HG02623 (cell line): ENCODE data around the gene CD274.
A peak's percentile ranks its signal among the peaks of the same experiment; 100 is the strongest.
"Not testable (repeated sequence)": the region's sequence is repeated elsewhere in the genome, so short reads cannot be mapped to it uniquely, and the experiment has no call there.

Experiments used
- ATAC-seq: cut with Tn5 transposase; IDR thresholded peaks from one replicate; pipeline ENCODE4 v1.9.1; 2021; ENCODE audit warnings: moderate library complexity; ENCODE audit not compliant: unreplicated experiment

The CD274 gene

DNA sequence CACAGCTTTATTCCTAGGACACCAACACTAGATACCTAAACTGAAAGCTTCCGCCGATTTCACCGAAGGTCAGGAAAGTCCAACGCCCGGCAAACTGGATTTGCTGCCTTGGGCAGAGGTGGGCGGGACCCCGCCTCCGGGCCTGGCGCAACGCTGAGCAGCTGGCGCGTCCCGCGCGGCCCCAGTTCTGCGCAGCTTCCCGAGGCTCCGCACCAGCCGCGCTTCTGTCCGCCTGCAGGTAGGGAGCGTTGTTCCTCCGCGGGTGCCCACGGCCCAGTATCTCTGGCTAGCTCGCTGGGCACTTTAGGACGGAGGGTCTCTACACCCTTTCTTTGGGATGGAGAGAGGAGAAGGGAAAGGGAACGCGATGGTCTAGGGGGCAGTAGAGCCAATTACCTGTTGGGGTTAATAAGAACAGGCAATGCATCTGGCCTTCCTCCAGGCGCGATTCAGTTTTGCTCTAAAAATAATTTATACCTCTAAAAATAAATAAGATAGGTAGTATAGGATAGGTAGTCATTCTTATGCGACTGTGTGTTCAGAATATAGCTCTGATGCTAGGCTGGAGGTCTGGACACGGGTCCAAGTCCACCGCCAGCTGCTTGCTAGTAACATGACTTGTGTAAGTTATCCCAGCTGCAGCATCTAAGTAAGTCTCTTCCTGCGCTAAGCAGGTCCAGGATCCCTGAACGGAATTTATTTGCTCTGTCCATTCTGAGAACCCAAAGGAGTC is at the start of gene CD274:
TSS of gene CD274 (plus strand) at position 184 of the 733 bp plus-strand sequence. CDS start 5,572 bp downstream, outside the sequence.
- peak; percentile 62 for ATAC-seq

- no peak for ATAC-seq
Observed at GRCh38 chr9:5402217-5402616, 48.1 kb upstream of the CD274 start.

GRCh38 chr9:5408596-5408995 is 41.7 kb upstream of the CD274 start:
- no peak for ATAC-seq

DNA sequence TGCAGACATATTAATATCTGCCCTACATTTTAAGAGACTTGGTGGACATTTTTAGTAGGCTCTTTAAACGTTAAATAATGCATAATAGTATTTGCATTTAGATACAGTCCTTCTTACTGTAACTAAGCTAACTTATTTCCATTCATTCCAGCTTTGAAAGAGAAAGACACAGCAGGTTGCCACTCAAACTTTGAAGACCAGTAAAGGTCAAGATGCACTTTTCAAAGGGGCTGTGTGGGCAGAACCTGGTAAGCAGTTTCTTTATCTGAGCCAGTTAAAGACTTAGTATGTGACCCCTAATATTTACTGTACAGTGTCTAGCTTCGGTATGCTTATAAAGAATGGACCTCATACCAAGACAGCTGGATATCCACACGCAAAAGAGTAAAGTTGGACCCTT is 33.4 kb upstream of the CD274 start:
- no peak for ATAC-seq

- ATAC-seq: no peak
Observed at GRCh38 chr9:5418481-5418880, 31.9 kb upstream of the CD274 start.

GRCh38 chr9:5419987-5420386 is 30.4 kb upstream of the CD274 start:
- ATAC-seq: no peak

DNA sequence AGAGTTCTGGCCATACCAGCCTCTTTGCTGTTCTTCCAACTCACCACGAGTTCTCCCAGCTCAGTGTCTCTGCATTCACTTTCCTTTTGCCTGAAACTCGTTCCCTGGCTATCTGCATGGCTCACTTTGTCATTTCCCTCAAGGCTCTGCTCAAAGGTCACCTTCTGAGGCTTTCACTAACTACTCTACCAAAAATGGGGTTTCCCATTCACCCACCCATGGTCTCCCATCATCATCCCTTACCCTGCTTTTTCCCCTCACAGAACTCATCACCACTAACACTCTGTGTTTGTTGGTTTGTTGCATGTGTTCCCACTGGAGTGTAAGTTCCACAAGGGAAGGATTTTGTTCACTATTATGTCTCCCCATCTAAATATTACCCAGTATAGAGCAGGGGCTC is 29.2 kb upstream of the CD274 start:
- no peak for ATAC-seq

DNA sequence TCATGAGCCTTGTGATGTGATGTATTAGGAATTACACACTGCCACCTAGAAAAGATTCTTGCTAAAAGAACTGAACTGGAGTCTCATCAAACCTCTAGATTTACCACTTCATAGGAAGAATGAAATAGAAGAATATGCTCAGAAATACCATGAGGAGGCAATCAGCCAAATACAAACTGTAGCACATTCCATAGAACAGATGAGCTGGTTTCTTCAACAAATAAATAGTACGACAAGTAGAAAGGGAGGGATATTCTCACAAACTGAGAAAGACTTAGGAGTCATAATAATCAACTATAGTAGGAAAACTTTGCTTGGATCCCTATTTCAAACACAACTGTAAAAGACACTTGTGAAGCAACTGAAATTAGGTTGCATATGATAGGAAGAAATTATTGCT is 28.1 kb upstream of the CD274 start:
- ATAC-seq: no peak

DNA sequence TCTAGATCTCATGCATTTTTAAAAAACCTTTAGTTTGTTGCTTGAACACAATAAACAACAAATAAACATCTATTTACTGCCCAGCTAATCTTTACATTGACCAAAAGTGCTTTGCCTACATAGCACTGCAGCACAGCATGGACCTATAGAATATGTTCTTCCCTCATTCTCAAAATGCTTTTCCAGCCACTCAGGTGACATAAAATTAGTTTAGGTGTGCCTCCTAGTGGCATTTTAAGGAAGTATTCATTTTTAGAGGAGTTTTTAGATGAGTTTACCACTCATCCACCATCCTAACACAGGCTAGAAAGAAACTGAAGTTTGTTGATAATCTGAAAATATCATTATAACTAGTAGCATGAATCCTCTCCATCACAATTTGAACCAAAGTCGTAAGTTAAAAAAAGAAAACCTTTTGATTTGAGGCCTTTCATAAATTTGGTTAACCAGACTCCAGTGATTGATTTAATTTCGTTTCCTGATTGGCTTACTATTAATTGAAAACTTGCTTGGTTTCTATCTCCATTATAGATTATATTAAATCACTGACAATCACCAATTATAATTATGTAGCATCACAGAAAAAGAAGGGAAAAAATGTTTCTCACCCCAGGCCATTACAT is 25.2 kb upstream of the CD274 start:
- ATAC-seq: no peak

DNA sequence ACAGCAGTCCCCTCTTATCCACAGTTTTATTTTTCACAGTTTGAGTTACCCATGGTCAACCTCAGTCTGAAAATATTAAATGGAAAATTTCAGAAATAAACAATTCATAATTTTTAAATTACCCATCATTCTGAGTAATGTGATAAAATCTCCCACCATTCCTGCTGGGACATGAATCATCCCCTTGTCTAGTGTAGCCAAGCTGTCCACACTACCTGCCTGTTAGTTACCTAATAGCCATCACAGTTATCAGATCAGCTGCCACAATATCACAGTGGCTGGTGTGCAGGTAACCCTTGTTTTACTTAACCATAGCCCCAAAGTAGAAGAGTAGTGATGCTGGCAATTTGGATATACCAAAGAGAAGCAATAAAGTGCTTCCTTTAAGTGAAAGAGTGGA is 23.3 kb upstream of the CD274 start:
- no peak for ATAC-seq

DNA sequence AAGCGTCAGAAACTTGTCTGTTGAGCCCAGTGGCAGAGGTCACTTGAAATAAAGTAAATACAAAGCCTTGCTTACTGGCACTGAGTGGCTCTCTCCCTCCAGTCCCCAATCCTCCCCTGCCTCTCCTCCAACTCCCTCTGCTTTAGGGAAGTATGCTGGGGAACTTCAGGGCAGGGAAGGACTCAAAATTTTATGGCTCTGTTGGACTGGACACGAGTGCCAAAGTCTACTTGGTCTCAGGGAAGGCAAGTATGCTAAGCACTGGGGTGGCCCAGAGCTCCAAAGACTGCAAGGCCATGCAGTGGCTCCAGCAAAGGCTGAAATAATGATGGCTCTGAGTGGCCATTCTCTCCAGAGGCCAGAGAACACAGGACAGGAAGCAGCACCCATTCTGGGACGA is 22.2 kb upstream of the CD274 start:
- no peak for ATAC-seq

GRCh38 chr9:5428794-5429528 is 21.4 kb upstream of the CD274 start:
- no peak for ATAC-seq

DNA sequence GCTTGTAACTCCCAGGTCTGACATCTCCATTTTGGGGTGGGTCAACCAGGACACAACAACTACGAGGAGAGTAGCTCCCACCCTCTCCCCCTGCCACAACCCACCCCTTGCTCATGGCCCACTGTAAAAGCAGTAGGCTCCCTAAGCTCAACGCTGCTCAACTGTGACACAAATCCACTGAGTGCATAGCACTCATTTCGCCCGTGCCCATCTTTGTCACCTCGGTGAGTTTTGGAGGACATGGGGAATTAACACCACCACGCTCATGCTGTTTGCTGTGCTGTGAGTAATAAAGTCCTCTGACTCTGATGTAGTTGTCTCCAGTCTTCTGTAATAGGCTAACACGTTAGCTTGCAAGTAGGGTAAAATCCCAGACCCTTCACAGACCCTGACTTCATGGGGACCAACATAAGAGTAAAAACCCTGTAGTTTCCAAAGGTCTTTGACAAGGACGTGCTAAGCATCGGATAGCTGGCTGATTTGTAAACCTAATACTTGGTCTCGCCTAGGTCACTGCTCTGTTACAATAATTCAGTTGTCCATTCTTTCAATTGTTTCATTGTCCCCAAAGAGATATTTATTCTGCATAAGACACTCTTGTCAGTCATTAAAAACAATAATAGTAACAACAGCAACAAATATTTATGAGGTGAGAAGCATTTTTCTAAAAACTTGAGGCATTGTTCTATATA is 20.3 kb upstream of the CD274 start:
- no peak for ATAC-seq

- ATAC-seq: no peak
Observed at GRCh38 chr9:5430912-5431311, 19.4 kb upstream of the CD274 start.

- ATAC-seq: not testable (repeated sequence)
Observed at GRCh38 chr9:5432890-5433289, 17.5 kb upstream of the CD274 start.

GRCh38 chr9:5433328-5433727 is 17.0 kb upstream of the CD274 start:
- ATAC-seq: not testable (repeated sequence)

GRCh38 chr9:5433841-5434810 is 16.2 kb upstream of the CD274 start:
- ATAC-seq: not testable (repeated sequence)

DNA sequence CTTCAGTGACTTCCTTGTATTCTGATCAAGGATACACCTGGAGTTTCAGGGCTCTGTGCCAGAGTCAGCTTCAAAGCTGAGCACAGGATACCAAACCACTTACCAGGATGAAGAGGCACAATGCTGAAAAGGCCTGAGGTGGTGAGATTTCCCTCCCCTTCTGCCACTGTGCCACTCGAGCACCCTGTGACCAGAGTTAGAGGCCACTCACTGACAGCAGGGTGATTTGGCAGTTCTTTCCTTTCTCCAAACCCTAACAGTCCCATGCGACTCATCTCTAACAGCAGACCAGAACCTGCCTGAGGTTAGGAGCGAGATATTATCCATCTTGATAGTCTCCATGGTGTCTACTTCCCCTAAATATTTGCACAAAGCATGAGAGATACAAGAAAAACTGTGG is 14.4 kb upstream of the CD274 start:
- ATAC-seq: no peak

DNA sequence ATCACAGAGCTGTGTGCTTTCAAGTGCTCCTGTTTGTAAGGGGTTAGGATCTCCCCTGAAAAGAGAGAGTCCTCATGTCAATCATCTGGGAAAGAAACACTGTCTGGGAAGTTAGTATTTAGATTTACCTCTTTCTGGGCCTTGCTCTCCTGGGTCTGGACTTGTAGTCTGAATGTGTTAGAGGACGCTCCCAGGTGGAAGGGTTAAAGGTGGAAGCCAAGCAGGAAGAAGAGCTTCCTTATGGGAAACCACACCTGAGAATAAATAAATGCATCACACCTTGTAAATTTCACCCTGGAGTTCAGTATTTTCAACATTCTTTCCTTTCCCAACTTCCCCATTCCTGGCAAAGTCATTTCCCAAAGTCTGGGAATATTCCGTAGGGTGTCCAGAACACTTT is 13.9 kb upstream of the CD274 start:
- ATAC-seq: no peak
